GM18526 (cell line): ENCODE measurements around the gene ZNF710.

ENCODE experiments used
- POLR2A ChIP-seq: IDR thresholded peaks from 3 replicates; pipeline ENCODE4 v1.6.1; 2011; ENCODE audit not compliant: insufficient read length; ENCODE audit errors: extremely low read depth

The ZNF710 gene

DNA sequence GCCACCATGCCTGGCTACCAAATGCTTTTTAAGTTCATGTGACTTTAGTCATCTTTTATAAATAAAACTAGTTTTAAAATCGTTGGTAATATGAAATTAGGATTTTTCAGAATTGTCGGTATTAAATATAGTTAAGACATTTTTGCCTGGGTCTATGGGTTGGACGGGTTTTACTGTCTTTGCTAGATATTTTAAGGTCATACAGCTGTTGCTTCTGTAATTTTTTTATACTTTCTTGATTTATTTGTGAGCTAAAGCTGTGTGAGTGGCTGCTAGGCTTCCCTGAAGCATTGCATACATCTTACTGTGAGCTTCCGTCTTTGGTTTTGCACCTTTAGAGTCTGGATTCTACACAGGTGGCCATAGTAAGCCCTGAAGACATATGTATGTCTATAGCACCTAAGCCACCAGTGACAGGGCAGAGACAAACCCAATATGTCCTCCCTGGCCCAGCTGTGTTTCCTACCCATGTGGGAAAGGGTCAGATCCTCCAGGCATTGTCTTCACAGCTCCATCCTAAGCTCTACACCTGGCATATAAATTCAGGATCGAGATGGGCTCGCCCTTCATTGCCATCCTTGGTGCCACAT is 16.6 kb upstream of the ZNF710 start:
- TF ChIP-seq POLR2A, result no peak

DNA sequence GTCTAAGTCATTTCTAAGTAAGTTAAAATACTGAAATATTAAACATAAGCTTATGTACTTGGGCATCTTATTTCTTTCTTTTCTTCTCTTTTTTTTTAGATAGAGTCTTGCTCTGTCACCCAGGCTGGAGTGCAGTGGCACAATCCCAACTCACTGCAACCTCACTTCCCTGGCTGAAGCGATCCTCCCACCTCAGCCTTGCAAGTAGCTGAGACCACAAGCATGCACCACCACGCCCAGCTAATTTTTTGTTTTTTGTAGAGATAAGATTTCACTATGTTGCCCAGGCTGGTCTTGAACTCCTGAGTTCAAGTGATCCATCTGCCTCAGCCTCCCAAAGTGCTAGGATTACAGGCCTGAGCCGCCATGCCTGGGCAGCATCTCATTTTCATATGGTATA is 16.0 kb upstream of the ZNF710 start:
- no peak for TF ChIP-seq POLR2A

GRCh38 chr15:89991312-89991711 is 9.8 kb upstream of the ZNF710 start:
- TF ChIP-seq POLR2A, result no peak

DNA sequence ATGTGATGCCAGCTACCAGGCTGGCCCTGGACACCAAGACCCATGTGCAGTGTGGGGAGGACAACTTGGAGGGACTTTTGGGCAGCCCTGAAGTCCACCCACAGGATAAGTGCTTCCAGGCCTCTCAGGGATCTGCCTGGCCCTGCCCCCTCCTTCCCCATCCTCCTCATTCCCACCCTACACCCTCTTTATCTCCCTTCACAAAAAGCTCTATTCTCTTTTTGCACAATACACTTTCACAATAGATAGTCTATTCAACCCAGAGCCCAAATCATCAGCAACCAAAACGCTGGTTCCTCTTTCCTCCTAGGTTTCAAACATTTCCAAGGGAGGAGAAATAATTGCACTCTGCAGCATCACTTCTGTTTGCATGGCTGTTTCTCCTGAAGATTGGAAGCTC is 7.8 kb upstream of the ZNF710 start:
- no peak for TF ChIP-seq POLR2A

GRCh38 chr15:89997079-89997478 is 4.0 kb upstream of the ZNF710 start:
- no peak for TF ChIP-seq POLR2A

DNA sequence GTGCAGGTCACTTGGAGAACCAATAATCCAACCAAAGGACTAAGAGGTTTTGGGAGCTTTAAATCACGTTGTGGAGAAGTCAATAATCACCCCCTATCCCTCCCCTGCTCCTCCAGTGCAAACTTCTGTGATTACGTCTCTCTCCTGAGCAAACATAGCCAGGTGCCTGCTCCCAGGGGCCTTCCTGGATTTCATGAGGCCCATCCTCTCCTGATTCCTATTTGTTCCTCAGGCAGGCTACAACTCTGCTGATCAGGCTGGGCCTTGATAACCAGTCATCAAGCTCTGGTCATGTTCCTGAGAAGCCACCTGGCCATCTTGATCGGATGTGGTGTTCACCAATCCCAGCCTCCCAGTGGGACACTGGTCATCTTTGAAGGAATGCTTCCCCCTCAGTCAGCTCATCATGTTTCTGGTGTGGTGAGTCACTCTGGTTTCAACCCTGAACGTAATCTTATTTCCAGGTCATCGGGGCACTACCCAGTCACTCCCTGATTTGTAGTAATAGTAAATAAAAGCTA is 2.9 kb upstream of the ZNF710 start:
- TF ChIP-seq POLR2A, result no peak

DNA sequence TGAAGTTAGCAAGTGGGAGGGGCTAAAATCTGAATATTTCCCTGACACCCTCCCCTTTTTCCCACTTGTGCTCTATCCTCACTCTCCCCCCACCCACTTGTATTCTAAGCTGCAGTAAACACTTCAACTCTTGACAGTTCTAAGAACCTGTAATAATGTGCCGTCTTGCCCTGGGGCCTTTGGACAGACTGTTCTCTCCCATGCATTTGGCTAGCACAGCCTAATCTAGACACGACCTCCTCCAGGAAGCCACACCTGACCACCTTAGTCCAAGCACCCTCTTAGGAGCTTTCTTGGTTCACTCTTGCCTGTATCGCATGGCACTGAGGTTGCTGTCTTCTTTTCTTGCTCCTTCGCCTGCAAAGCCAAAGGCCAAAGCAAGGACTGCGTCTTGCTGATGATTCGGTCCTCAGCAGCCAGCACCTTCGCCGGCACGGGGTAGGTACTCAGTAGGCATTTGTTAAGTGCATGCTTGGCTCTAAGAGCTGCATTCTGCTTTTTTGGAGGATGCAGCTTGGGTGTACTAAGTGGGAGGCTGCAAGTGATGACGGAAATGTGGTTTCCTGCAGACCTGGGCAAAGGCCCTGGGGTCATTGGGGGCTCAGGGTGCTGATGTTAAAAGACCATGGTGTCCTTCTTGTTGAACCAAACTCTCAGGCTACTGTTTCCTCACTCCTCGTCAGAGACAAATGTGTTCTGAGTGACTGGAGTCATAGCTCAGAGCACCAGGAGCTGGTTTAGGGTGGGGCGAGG is 2.0 kb upstream of the ZNF710 start:
- no peak for TF ChIP-seq POLR2A

DNA sequence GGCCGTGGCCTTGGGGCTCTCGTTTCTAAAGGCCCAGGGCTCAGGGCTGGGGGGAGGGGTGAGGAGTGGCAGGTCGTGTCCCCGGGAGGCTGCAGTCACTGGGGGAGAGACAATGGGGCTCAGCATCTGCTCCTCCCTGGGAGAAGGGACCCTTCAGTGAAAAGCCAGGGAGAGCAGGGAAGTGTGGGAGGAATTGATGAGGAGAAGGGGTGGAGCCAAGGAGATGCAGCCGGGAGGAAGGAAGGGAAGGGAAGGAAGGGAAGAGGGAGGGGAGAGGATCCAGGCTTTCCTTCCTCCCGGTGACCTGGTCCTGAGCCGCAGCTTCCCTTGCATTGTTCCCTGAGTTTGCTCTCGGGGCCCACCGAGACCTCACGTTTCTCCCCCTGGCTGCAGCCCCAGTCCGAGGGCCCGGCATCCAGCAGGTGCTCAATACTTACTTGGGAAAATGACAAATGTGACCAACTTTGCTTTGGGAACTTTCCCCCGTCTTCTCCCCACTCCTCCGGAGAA is 1.4 kb upstream of the ZNF710 start:
- TF ChIP-seq POLR2A, result no peak

DNA sequence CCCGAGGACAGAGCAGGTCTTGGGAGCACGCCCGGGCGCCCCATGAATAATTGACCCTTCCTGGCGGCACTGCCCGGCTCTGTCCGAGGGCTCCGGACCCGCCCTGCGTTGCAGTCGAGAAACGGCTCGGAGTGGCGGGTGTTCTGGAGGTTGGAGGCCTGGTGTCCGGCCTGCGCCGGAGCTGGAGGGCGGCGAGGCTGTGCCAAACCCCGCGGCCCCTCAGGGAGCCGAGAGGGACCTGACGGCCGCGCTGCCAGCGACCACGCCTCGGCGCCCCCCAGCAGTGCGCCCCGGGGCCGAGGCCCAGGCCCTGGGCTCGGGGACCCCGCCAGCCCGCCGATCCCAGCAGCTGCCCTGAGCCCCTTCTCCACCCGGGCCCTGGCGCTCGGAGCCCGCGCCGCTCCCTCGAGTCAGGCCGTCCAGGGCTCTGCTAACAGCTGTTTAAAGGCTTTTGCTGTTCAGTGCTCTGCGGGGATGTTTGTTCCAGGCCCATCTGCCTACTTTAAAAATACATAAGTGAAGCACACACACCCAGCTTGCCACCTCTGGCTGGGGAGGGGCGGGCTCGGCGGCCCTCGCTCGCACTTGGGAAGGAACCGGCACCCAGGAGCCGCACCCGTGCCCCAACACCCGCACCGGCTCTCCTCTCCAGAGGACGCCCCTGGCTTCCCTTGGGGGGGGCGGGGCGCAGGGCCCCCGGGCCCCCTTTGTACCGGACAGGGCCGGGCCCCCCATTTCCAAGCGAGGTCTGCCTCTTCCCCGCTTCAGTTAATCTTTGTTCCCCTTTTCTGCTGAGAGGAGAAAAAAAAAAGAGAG is 730 bp upstream of the ZNF710 start:
- TF ChIP-seq POLR2A, result no peak

DNA sequence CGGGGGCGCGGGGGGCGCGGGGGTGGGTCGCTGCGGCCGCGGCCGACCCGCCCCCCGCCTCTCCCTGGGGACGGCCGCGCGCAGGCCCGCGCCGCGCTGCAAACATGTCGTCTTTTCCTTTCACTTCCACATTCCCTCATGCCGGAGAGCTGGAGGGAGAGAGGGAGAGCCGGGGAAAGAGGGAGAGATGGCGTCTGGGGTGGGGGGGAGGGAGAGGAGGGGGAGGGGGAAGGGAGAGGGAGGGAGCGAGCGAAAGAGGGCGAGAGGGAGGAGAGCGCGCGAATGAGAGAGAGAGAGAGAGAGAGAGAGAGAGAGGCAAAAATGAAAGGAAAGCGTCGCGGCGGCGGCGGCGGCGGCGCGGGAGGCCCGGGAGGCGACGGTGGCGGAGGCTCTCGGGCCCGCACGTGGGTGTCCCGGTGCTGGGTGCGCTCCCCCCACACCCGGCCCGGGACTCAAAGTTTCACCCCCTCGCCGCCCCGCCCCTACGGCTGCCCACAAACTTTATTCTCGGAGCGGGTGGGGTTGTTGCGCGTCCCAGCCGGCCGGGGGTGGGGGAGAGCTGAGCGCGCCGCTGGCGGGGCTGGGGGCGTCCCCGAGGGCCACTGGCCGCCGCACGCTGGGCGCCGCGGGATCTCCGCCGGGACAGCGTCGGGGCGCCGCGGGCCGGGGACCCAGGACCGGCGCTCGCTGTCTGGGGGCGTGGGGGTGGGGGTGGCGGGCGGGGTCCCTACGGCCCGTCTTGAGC is 731 bp downstream of the ZNF710 start:
- peak; percentile 16 for TF ChIP-seq POLR2A

- no peak for TF ChIP-seq POLR2A
Observed at GRCh38 chr15:90002428-90002844, 1.3 kb downstream of the ZNF710 start.

GRCh38 chr15:90003736-90004135 is 2.6 kb downstream of the ZNF710 start:
- TF ChIP-seq POLR2A, result no peak

DNA sequence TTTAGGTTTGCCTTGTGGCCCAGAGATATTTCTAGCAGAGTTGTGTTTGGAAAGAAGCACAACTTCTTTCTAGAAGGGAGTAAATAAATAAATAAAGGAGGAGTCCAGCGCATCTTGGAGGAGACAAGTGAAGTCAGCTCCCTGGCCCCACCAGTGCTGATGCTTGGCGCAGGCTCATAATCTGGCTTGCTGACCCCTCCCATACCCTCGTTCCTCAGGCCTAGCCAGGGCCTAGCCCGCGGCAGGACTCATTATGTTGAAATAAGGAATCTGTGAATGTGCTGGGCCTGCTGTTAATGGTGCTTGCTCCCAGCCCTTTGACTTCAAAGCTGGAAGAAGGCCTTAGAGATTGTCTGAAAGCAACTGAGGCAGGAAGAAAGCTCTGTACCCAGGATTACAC is 3.1 kb downstream of the ZNF710 start:
- no peak for TF ChIP-seq POLR2A

DNA sequence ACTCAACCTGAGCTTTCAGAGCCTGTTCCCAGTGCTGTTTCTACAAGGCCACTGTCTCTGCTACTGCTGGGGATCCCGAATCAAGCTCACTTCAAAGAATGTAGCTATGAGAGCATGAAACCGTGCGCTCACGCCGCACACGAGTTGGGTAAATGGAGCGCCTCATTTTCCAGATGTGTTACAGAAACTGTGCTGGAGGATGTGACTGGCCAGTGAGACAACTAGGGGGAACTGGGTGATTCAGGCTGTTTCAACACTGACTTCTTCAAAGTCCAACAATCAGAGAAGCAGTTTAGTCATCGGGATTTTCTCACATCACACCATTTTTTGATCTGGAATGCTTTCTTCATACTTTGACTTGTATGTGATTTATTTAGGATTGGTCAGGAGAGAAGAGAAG is 3.5 kb downstream of the ZNF710 start:
- TF ChIP-seq POLR2A, result no peak
